Activated naive CD8-positive, alpha-beta T cell treated with anti-CD3 and anti-CD28 coated beads for 36 hours (primary cell): Measurements from ENCODE around the gene LSM14B. TPM values are rescaled to one million over a fixed set of nuclear protein-coding genes. Genes with fewer than 3 reads are reported as not detected.
"Not testable (repeated sequence)": the region's sequence is repeated elsewhere in the genome, so short reads cannot be mapped to it uniquely, and the experiment has no call there.

Source experiments
- DNase-seq: peaks from one replicate; pipeline ENCODE4 v3.0.0; 2021
- H3K27ac Mint-ChIP-seq: one replicate; pipeline ENCODE4 v1.8.0; 2022; ENCODE audit warnings: mild to moderate bottlenecking, moderate library complexity, mixed read lengths
- H3K27me3 Mint-ChIP-seq: one replicate; pipeline ENCODE4 v1.8.0; 2022; ENCODE audit warnings: mild to moderate bottlenecking, mixed read lengths
- H3K36me3 Mint-ChIP-seq: one replicate; pipeline ENCODE4 v1.8.0; 2021; ENCODE audit warnings: mild to moderate bottlenecking, mixed read lengths
- H3K4me1 Mint-ChIP-seq: one replicate; pipeline ENCODE4 v1.8.0; 2021; ENCODE audit warnings: mixed read lengths
- H3K4me3 Mint-ChIP-seq: one replicate; pipeline ENCODE4 v1.8.0; 2022; ENCODE audit warnings: mild to moderate bottlenecking, moderate library complexity, mixed read lengths
- H3K9me3 Mint-ChIP-seq: one replicate; pipeline ENCODE4 v1.8.0; 2022; ENCODE audit warnings: mixed read lengths
- total RNA-seq, 2 experiments: library from RNA; stranded (reverse); gene quantifications; one replicate each; pipeline ENCODE4 v1.2.3, GENCODE V29; 2021

Gene LSM14B
- total RNA-seq, 2 experiments from 2014 or later: 32.8 to 34.5 TPM

- H3K4me3 Mint-ChIP-seq: peak overlapping the region; percentile 81
Observed at GRCh38 chr20:62143957-62144825, 21.9 kb downstream of the LSM14B start.

GRCh38 chr20:62145688-62146018 lies 23.4 kb downstream of the LSM14B start:
- H3K27ac Mint-ChIP-seq: no peak overlapping the region
- H3K36me3 Mint-ChIP-seq: peaks cover 20% of the 10 kb centered on the region
- no peak for DNase-seq
- peak overlapping the region; percentile 81 for H3K4me3 Mint-ChIP-seq
- peaks cover 45% of the 10 kb centered on the region for H3K4me1 Mint-ChIP-seq
- H3K27me3 Mint-ChIP-seq: no peaks in the 10 kb centered on the region
- no peaks in the 10 kb centered on the region for H3K9me3 Mint-ChIP-seq

More at GRCh38 chr20:62143957-62144825, 21.9 kb downstream of the LSM14B start:
- H3K4me1 Mint-ChIP-seq: peaks cover 49% of the 10 kb centered on the region
- peak overlapping the region; percentile 73 for H3K27ac Mint-ChIP-seq
- no peaks in the 10 kb centered on the region for H3K27me3 Mint-ChIP-seq
- H3K9me3 Mint-ChIP-seq: no peaks in the 10 kb centered on the region
- peaks cover 28% of the 10 kb centered on the region for H3K36me3 Mint-ChIP-seq
- peak; percentile 70 for DNase-seq

GRCh38 chr20:62146019-62146755 lies 23.9 kb downstream of the LSM14B start:
- Mint-ChIP-seq H3K4me3 (no peak overlapping the region), H3K9me3 (no peaks in the 10 kb centered on the region), H3K27ac (no peak overlapping the region), H3K36me3 (peaks cover 18% of the 10 kb centered on the region), H3K4me1 (peaks cover 41% of the 10 kb centered on the region), H3K27me3 (no peaks in the 10 kb centered on the region)
- no peak for DNase-seq

GRCh38 chr20:62147125-62147524 lies 24.9 kb downstream of the LSM14B start:
- peaks cover 31% of the 10 kb centered on the region for H3K4me1 Mint-ChIP-seq
- H3K9me3 Mint-ChIP-seq: no peaks in the 10 kb centered on the region
- no peak for DNase-seq
- H3K4me3 Mint-ChIP-seq: no peak overlapping the region
- H3K27me3 Mint-ChIP-seq: no peaks in the 10 kb centered on the region
- peaks cover 13% of the 10 kb centered on the region for H3K36me3 Mint-ChIP-seq
- no peak overlapping the region for H3K27ac Mint-ChIP-seq

- DNase-seq: no peak
- Mint-ChIP-seq H3K36me3 (peaks cover 15% of the 10 kb centered on the region), H3K27me3 (no peaks in the 10 kb centered on the region), H3K27ac (no peak overlapping the region), H3K9me3 (peaks cover 1% of the 10 kb centered on the region), H3K4me3 (no peak overlapping the region), H3K4me1 (peaks cover 30% of the 10 kb centered on the region)
Observed at GRCh38 chr20:62147528-62147927, 25.3 kb downstream of the LSM14B start.

GRCh38 chr20:62148383-62148782 lies 26.1 kb downstream of the LSM14B start:
- H3K27me3 Mint-ChIP-seq, H3K27ac Mint-ChIP-seq, DNase-seq, H3K4me3 Mint-ChIP-seq, H3K9me3 Mint-ChIP-seq: not testable (repeated sequence)
- H3K4me1 Mint-ChIP-seq: peaks cover 30% of the 10 kb centered on the region
- peaks cover 23% of the 10 kb centered on the region for H3K36me3 Mint-ChIP-seq

- peaks cover 28% of the 10 kb centered on the region for H3K36me3 Mint-ChIP-seq
- peaks cover 30% of the 10 kb centered on the region for H3K4me1 Mint-ChIP-seq
- H3K27me3 Mint-ChIP-seq: no peaks in the 10 kb centered on the region
- H3K4me3 Mint-ChIP-seq: no peak overlapping the region
- DNase-seq: no peak
- peaks cover 5% of the 10 kb centered on the region for H3K9me3 Mint-ChIP-seq
- no peak overlapping the region for H3K27ac Mint-ChIP-seq
Observed at GRCh38 chr20:62148908-62149314, 26.6 kb downstream of the LSM14B start.

GRCh38 chr20:62149532-62150309 lies 27.4 kb downstream of the LSM14B start:
- Mint-ChIP-seq H3K9me3 (peaks cover 5% of the 10 kb centered on the region), H3K36me3 (peaks cover 32% of the 10 kb centered on the region), H3K4me1 (peaks cover 29% of the 10 kb centered on the region), H3K4me3 (no peak overlapping the region), H3K27ac (no peak overlapping the region), H3K27me3 (no peaks in the 10 kb centered on the region)
- DNase-seq: no peak

- Mint-ChIP-seq H3K27ac (no peak overlapping the region), H3K4me1 (peaks cover 25% of the 10 kb centered on the region), H3K27me3 (no peaks in the 10 kb centered on the region), H3K9me3 (peaks cover 5% of the 10 kb centered on the region), H3K36me3 (peaks cover 31% of the 10 kb centered on the region), H3K4me3 (no peak overlapping the region)
- no peak for DNase-seq
Observed at GRCh38 chr20:62150310-62150575, 28.0 kb downstream of the LSM14B start.

GRCh38 chr20:62151225-62151624 lies 28.9 kb downstream of the LSM14B start:
- Mint-ChIP-seq H3K4me3 (no peak overlapping the region), H3K27me3 (no peaks in the 10 kb centered on the region), H3K4me1 (peaks cover 19% of the 10 kb centered on the region), H3K36me3 (peaks cover 31% of the 10 kb centered on the region), H3K27ac (no peak overlapping the region), H3K9me3 (peaks cover 5% of the 10 kb centered on the region)
- DNase-seq: no peak

- Mint-ChIP-seq H3K36me3 (peaks cover 31% of the 10 kb centered on the region), H3K27me3 (no peaks in the 10 kb centered on the region), H3K9me3 (peaks cover 5% of the 10 kb centered on the region), H3K4me3 (no peak overlapping the region), H3K4me1 (peaks cover 18% of the 10 kb centered on the region), H3K27ac (no peak overlapping the region)
- DNase-seq: no peak
Observed at GRCh38 chr20:62151835-62152364, 29.6 kb downstream of the LSM14B start.

GRCh38 chr20:62155428-62156253 lies 33.4 kb downstream of the LSM14B start:
- H3K4me3 Mint-ChIP-seq: no peak overlapping the region
- H3K27ac Mint-ChIP-seq: no peak overlapping the region
- peaks cover 18% of the 10 kb centered on the region for H3K4me1 Mint-ChIP-seq
- H3K36me3 Mint-ChIP-seq: peaks cover 38% of the 10 kb centered on the region
- no peaks in the 10 kb centered on the region for H3K27me3 Mint-ChIP-seq
- H3K9me3 Mint-ChIP-seq: peaks cover 5% of the 10 kb centered on the region
- no peak for DNase-seq

- H3K9me3 Mint-ChIP-seq: peaks cover 5% of the 10 kb centered on the region
Observed at GRCh38 chr20:62156254-62156556, 33.9 kb downstream of the LSM14B start.

GRCh38 chr20:62156592-62157386 lies 34.5 kb downstream of the LSM14B start:
- DNase-seq: peak; percentile 80
- Mint-ChIP-seq H3K4me1 (peaks cover 19% of the 10 kb centered on the region), H3K27me3 (no peaks in the 10 kb centered on the region), H3K9me3 (peaks cover 5% of the 10 kb centered on the region), H3K4me3 (no peak overlapping the region), H3K36me3 (peaks cover 35% of the 10 kb centered on the region), H3K27ac (no peak overlapping the region)

More at GRCh38 chr20:62156254-62156556, 33.9 kb downstream of the LSM14B start:
- H3K36me3 Mint-ChIP-seq: peaks cover 38% of the 10 kb centered on the region
- no peak overlapping the region for H3K27ac Mint-ChIP-seq
- H3K4me3 Mint-ChIP-seq: no peak overlapping the region
- no peak for DNase-seq
- H3K4me1 Mint-ChIP-seq: peaks cover 19% of the 10 kb centered on the region
- H3K27me3 Mint-ChIP-seq: no peaks in the 10 kb centered on the region
